Adrenal gland (tissue), 12 donors: Measurements from ENCODE around the gene CUL1. TPM values are rescaled to one million over a fixed set of nuclear protein-coding genes. Genes with fewer than 3 reads are reported as not detected.

Experiments
- DNase-seq, 7 donors: peaks; one replicate each; pipeline ENCODE4 v3.0.0-alpha.2; 2019 to 2020
- H3K27ac ChIP-seq, 5 donors: fragments of 200-600 bp; sonication (generic) in 4 of 5; 1 replicate in 3 of 5; 2 replicates in 2 of 5; pipeline versions ENCODE4 v1.5.1 to v1.8.0; 2016 to 2020; ENCODE audit warnings: mild to moderate bottlenecking in 1 of 5
- H3K27me3 ChIP-seq: fragments of 200-600 bp; 2 replicates; pipeline ENCODE4 v1.8.0; 2021
- H3K36me3 ChIP-seq, 2 donors: fragments of 200-600 bp; replicated peaks in 1 of 2; 1 replicate in 1 of 2; 2 replicates in 1 of 2; pipeline versions ENCODE4 v1.5.1 to v1.8.0; 2018 to 2022
- H3K4me1 ChIP-seq, 2 donors: fragments of 200-600 bp; replicated peaks in 1 of 2; 1 replicate in 1 of 2; 2 replicates in 1 of 2; pipeline versions ENCODE4 v1.5.1 to v1.8.0; 2018 to 2021
- H3K4me3 ChIP-seq, 4 donors: fragments of 200-600 bp; sonication (generic) in 3 of 4; one replicate each; pipeline ENCODE4 v1.5.1; 2016 to 2018
- H3K9me3 ChIP-seq, 3 donors: fragments of 200-600 bp; sonication (generic) in 1 of 3; replicated peaks in 1 of 3; 1 replicate in 2 of 3; 2 replicates in 1 of 3; pipeline versions ENCODE4 v1.5.1 to v1.8.0; 2016 to 2021
- CTCF ChIP-seq, 6 experiments: fragments of 450-650 bp in 4 of 6; fragments of 200-600 bp in 2 of 6; sonication (generic) in 1 of 6; IDR thresholded peaks; 1 replicate in 5 of 6; 2 replicates in 1 of 6; pipeline versions ENCODE4 v1.5.1 to v1.8.0; 2016 to 2021; ENCODE audit warnings: antibody characterized with exemption in 6 of 6, mild to moderate bottlenecking in 2 of 6, moderate library complexity in 1 of 6
- POLR2A ChIP-seq, 2 donors: fragments of 450-650 bp; IDR thresholded peaks; one replicate each; pipeline ENCODE4 v1.6.1; 2017; ENCODE audit warnings: antibody characterized with exemption in 2 of 2, mild to moderate bottlenecking in 2 of 2, moderate library complexity in 1 of 2
- WGBS, 4 donors: extraction: QIAGEN DNeasy Blood & Tissue Kit in 2 of 4; methylation state at CpG; one replicate each; pipeline versions ENCODE4 v1.1.5 to v1.1.7; 2013 to 2017; 5-methylcytosine and 5-hydroxymethylcytosine counted together
- intact Hi-C, 2 donors: fragments of 100-400 bp; cut with DNase I; formaldehyde crosslinking; loops; one replicate each; pipeline versions ENCODE4 v1.14.1 to v1.15.0; 2022 to 2023
- polyA plus RNA-seq, 3 donors: library from polyadenylated mRNA; stranded (reverse); fragments of 200-250 nt in 2 of 3; fragments of 350-450 nt in 1 of 3; fragmentation: Illumina TruSeq in 1 of 3; extraction: RNeasy Lipid Tissue Mini Kit (QIAGEN cat#74804) in 1 of 3; gene quantifications; one replicate each; pipeline ENCODE4 v1.2.3, GENCODE V29; 2013 to 2014
- total RNA-seq, 9 donors: library from RNA; depleted of rRNA in 4 of 9; stranded (reverse); fragments of >200 nt in 4 of 9; fragments of 120-200 nt in 1 of 9; fragmentation: NEBNext Ultra II Directional in 1 of 9; extraction: Animal tissue kit (Norgen Biotek cat#: 25700) in 1 of 9; gene quantifications; one replicate each; pipeline versions ENCODE4 v1.1.0 to v1.2.4, GENCODE V29; 2013 to 2023
- donor health status: healthy with polysubstance abuse.
- donor health status: Bipolar disorder and iron deficiency.
- donor health status: DM: yes; HTN: yes; CAD: no.
- donor health status: DM: no; HTN: no; CAD: no.
- donor health status: DM: no; HTN: no; CAD: no.
- donor health status: DM: yes; HTN: yes; CAD: no.

CUL1 gene
- total and polyA plus RNA-seq, 12 donors, result 20.8 to 106 (median 38.2) TPM

DNA sequence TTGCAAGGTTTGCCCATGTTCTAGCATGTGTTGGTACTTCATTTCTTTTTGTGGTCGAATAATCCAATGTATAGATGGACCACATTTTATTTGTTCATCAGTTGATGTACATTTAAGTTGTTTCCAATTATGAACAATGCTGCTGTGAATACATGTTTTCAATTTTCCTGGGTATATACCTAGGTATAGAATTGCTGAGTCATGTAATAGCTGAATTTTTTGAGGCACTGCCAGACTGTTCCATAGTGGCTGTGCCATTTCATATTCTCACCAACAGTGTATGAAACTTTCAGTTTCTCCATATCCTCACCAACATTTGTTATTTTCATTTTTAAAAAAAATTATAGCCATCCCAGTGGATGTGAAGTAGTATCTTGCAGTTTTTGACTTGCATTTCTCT is 94.9 kb downstream of the CUL1 start:
- H3K36me3 ChIP-seq, result peaks cover 0 to 79% of the 10 kb centered on the region in 2 donors
- no peak overlapping the region for H3K27ac ChIP-seq
- WGBS, 4 donors, result 91 to 100% (median 98%) methylated on average over 1 of the region's 1 CpG
- no peaks in the 10 kb centered on the region for H3K9me3 ChIP-seq
- intact Hi-C loops, result no loop called here
- no peaks in the 10 kb centered on the region for H3K4me1 ChIP-seq
- DNase-seq, result no peak
- H3K4me3 ChIP-seq, result no peak overlapping the region
- no peak for TF ChIP-seq POLR2A (IDR thresholded peaks at IDR 0.05)
- TF ChIP-seq CTCF (IDR thresholded peaks at IDR 0.05), result no peak
- H3K27me3 ChIP-seq, result no peaks in the 10 kb centered on the region

- H3K9me3 ChIP-seq, result no peaks in the 10 kb centered on the region
- H3K27ac ChIP-seq, result no peak overlapping the region
- H3K27me3 ChIP-seq, result no peaks in the 10 kb centered on the region
- DNase-seq, result no peak
- intact Hi-C loops, result no loop called here
- no peaks in the 10 kb centered on the region for H3K4me1 ChIP-seq
- peaks cover 0 to 80% of the 10 kb centered on the region in 2 donors for H3K36me3 ChIP-seq
- H3K4me3 ChIP-seq, result no peak overlapping the region
- WGBS, 4 donors, result 97 to 98% (median 97%) methylated on average over 3 of the region's 3 CpGs
- TF ChIP-seq POLR2A (IDR thresholded peaks at IDR 0.05) (no peak), CTCF (IDR thresholded peaks at IDR 0.05) (no peak)
These were observed 95.8 kb downstream of the CUL1 start for GRCh38 chr7:148794476-148794875.

GRCh38 chr7:148796841-148797240 is 98.1 kb downstream of the CUL1 start:
- 71 to 83% (median 80%) methylated on average over 4 to 10 of the region's 10 CpGs for WGBS, 4 donors
- no peaks in the 10 kb centered on the region for H3K4me1 ChIP-seq
- intact Hi-C loops, result no loop called here
- no peak overlapping the region for H3K4me3 ChIP-seq
- no peaks in the 10 kb centered on the region for H3K9me3 ChIP-seq
- no peak overlapping the region for H3K27ac ChIP-seq
- no peaks in the 10 kb centered on the region for H3K27me3 ChIP-seq
- DNase-seq, result no peak
- TF ChIP-seq POLR2A (IDR thresholded peaks at IDR 0.05) (no peak), CTCF (IDR thresholded peaks at IDR 0.05) (no peak)
- peaks cover 0 to 81% of the 10 kb centered on the region in 2 donors for H3K36me3 ChIP-seq

DNA sequence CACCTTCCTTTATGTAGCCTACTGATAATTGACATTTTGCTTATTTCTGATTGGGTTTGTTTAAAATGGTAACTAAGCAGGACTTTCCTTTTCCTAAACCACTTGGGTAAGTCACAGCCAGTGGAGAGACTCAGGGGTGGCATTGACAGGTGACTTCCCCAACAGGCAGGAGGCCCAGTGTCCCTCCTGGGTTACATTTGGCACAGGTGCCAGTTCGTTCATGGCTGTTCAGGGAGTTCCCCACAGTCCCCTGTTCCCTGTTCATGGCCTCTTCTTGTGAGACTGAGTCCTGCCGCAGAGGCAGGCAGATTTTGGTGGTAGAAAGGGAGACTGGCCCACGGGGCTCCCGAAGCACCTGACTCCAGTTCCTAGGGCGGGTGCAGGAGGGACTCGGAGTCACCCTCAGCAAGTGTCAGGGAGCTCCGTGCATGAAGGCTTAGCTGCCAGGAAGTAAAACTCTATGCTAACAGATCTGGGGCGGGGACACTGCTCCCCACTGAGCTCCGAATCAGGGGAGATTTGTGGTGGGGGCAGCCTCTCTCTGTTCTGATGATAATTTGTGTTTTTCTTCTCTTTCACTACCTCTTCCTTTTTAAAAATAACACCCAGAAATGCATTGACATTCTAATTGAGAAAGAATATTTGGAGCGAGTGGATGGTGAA is 101.3 kb downstream of the CUL1 start:
- DNase-seq, result no peak
- Histone ChIP-seq H3K4me3 (no peak overlapping the region), H3K36me3 (peaks cover 0 to 63% of the 10 kb centered on the region in 2 donors), H3K9me3 (no peaks in the 10 kb centered on the region), H3K27me3 (no peaks in the 10 kb centered on the region), H3K27ac (no peak overlapping the region), H3K4me1 (no peaks in the 10 kb centered on the region)
- intact Hi-C loops, result no loop called here
- 78 to 85% (median 82%) methylated on average over 6 to 10 of the region's 10 CpGs for WGBS, 4 donors
- TF ChIP-seq CTCF (IDR thresholded peaks at IDR 0.05) (no peak), POLR2A (IDR thresholded peaks at IDR 0.05) (no peak)
